KBM-7 (cell line): ENCODE results near the gene IFNK.

Experiments
- DNase-seq: peaks from one replicate; pipeline ENCODE4 v3.0.0-alpha.2; 2015
- in situ Hi-C: fragments of 300-500 bp; cut with MboI; formaldehyde crosslinking; loops from 2 replicates; pipeline ENCODE4 v1.14.3; 2020; ENCODE audit warnings: low sequenced_read_pairs, low pct_unique_long_range_greater_than_20kb, mixed read lengths

IFNK gene

GRCh38 chr9:27505744-27506161 is 18.3 kb upstream of the IFNK start:
- DNase-seq, result no peak
- in situ Hi-C loops, result no loop called here

- no peak for DNase-seq
- in situ Hi-C loops, result no loop called here
These were observed 17.1 kb upstream of the IFNK start for GRCh38 chr9:27506981-27507380.

GRCh38 chr9:27510780-27511179 is 13.3 kb upstream of the IFNK start:
- no peak for DNase-seq
- in situ Hi-C loops, result no loop called here

GRCh38 chr9:27511771-27512170 is 12.3 kb upstream of the IFNK start:
- DNase-seq, result no peak
- in situ Hi-C loops, result no loop called here

- in situ Hi-C loops, result no loop called here
- no peak for DNase-seq
These were observed 9.5 kb upstream of the IFNK start for GRCh38 chr9:27514551-27514950.

GRCh38 chr9:27518006-27518405 is 6.1 kb upstream of the IFNK start:
- no peak for DNase-seq
- in situ Hi-C loops, result no loop called here

- DNase-seq, result no peak
- in situ Hi-C loops, result no loop called here
These were observed 5.3 kb upstream of the IFNK start for GRCh38 chr9:27518809-27519208.

GRCh38 chr9:27519466-27520465 is 4.3 kb upstream of the IFNK start:
- in situ Hi-C loops, result loop anchor here (10.0 kb wide), 1 partner anchor 185 kb away; no protein-coding TSS in a partner anchor
- no peak for DNase-seq

GRCh38 chr9:27520986-27521385 is 3.1 kb upstream of the IFNK start:
- in situ Hi-C loops, result loop anchor here (10.0 kb wide), 1 partner anchor 186 kb away; no protein-coding TSS in a partner anchor
- DNase-seq, result no peak

GRCh38 chr9:27523141-27523540 is 949 bp upstream of the IFNK start:
- no peak for DNase-seq
- in situ Hi-C loops, result loop anchor here (10.0 kb wide), 1 partner anchor 188 kb away; no protein-coding TSS in a partner anchor

GRCh38 chr9:27527702-27528075 is 3.6 kb downstream of the IFNK start:
- DNase-seq, result no peak
- in situ Hi-C loops, result loop anchor here (10.0 kb wide), 1 partner anchor 193 kb away; no protein-coding TSS in a partner anchor

GRCh38 chr9:27528076-27528885 is 4.2 kb downstream of the IFNK start:
- DNase-seq, result peak; percentile 71
- in situ Hi-C loops, result loop anchor here (10.0 kb wide), 1 partner anchor 193 kb away; no protein-coding TSS in a partner anchor

GRCh38 chr9:27528886-27529315 is 4.8 kb downstream of the IFNK start:
- peak; percentile 72 for DNase-seq
- in situ Hi-C loops, result loop anchor here (10.0 kb wide), 1 partner anchor 194 kb away; no protein-coding TSS in a partner anchor

GRCh38 chr9:27529316-27530278 is 5.5 kb downstream of the IFNK start, which contains the start of gene MOB3B:
MOB3B (minus strand) TSS chr9:27529814; CDS start chr9:27455550, 74,264 bp downstream.
- in situ Hi-C loops, result loop anchor here (10.0 kb wide), 1 partner anchor 195 kb away; no protein-coding TSS in a partner anchor
- DNase-seq, result peak; percentile 83

- in situ Hi-C loops, result no loop called here
- DNase-seq, result no peak
These were observed 7.0 kb downstream of the IFNK start for GRCh38 chr9:27530915-27531755.

- in situ Hi-C loops, result no loop called here
These were observed 8.0 kb downstream of the IFNK start for GRCh38 chr9:27532046-27532445.

GRCh38 chr9:27533311-27533710 is 9.2 kb downstream of the IFNK start:
- in situ Hi-C loops, result no loop called here
- DNase-seq, result no peak

More at GRCh38 chr9:27532046-27532445, 8.0 kb downstream of the IFNK start:
- no peak for DNase-seq
